ENCODE measurements around the gene IMMT.

The IMMT gene

GRCh38 chr2:86139981-86140380 is 55.3 kb downstream of the IMMT start:
- no peak for DNase-seq

GRCh38 chr2:86138736-86139625 is 56.3 kb downstream of the IMMT start:
- DNase-seq, result peak; percentile 8

- DNase-seq, result no peak
Observed at GRCh38 chr2:86136141-86136540, 59.1 kb downstream of the IMMT start.

GRCh38 chr2:86135653-86136052 is 59.6 kb downstream of the IMMT start:
- no peak for DNase-seq

- no peak for DNase-seq
Observed at GRCh38 chr2:86134709-86135108, 60.6 kb downstream of the IMMT start.

GRCh38 chr2:86124683-86125082 is 70.6 kb downstream of the IMMT start:
- DNase-seq, result no peak

- DNase-seq, result no peak
Observed at GRCh38 chr2:86123328-86123925, 71.8 kb downstream of the IMMT start.

- no peak for DNase-seq
Observed at GRCh38 chr2:86118130-86118529, 77.1 kb downstream of the IMMT start.

- DNase-seq, result no peak
Observed at GRCh38 chr2:86107031-86107430, 88.2 kb downstream of the IMMT start.

- peak; percentile 97 for DNase-seq
Observed at GRCh38 chr2:86105969-86106945, 89.0 kb downstream of the IMMT start, which contains the start of gene PTCD3. TSS of gene PTCD3 (plus strand) at chr2:86106235. CDS start at chr2:86106248, 13 bp downstream.

GRCh38 chr2:86105252-86105968 is 89.9 kb downstream of the IMMT start, which contains the start of gene POLR1A:
TSS of gene POLR1A (minus strand) at chr2:86105886. CDS start at chr2:86105776, 110 bp downstream.
- peak; percentile 87 for DNase-seq

GRCh38 chr2:86102157-86102556 is 93.1 kb downstream of the IMMT start:
- no peak for DNase-seq

GRCh38 chr2:86097913-86098312 is 97.3 kb downstream of the IMMT start:
- no peak for DNase-seq

- no peak for DNase-seq
Observed at GRCh38 chr2:86097114-86097896, 98.0 kb downstream of the IMMT start.

GRCh38 chr2:86094229-86094628 is 101.0 kb downstream of the IMMT start:
- no peak for DNase-seq
